Endothelial cell (in vitro differentiated cells): ENCODE data around the gene AGMAT. TPM values are rescaled to one million over a fixed set of nuclear protein-coding genes. Genes with fewer than 3 reads are reported as not detected.

Experiments used
- DNase-seq: peaks from one replicate; pipeline ENCODE4 v3.0.0; 2021; ENCODE audit warnings: low spot score
- H3K27ac Mint-ChIP-seq: one replicate; pipeline ENCODE4 v1.8.0; 2021; ENCODE audit warnings: mixed read lengths, inconsistent platforms; ENCODE audit not compliant: unreplicated experiment
- H3K27me3 Mint-ChIP-seq: one replicate; pipeline ENCODE4 v1.8.0; 2021; ENCODE audit warnings: mild to moderate bottlenecking, moderate library complexity, mixed read lengths, inconsistent platforms; ENCODE audit not compliant: unreplicated experiment
- H3K36me3 Mint-ChIP-seq: one replicate; pipeline ENCODE4 v1.8.0; 2021; ENCODE audit warnings: mild to moderate bottlenecking, low read depth, mixed read lengths, inconsistent platforms; ENCODE audit not compliant: unreplicated experiment
- H3K4me1 Mint-ChIP-seq: one replicate; pipeline ENCODE4 v1.8.0; 2021; ENCODE audit warnings: mild to moderate bottlenecking, mixed read lengths, inconsistent platforms; ENCODE audit not compliant: unreplicated experiment
- H3K4me3 Mint-ChIP-seq: one replicate; pipeline ENCODE4 v1.8.0; 2021; ENCODE audit warnings: mild to moderate bottlenecking, mixed read lengths, inconsistent platforms; ENCODE audit not compliant: unreplicated experiment
- H3K9me3 Mint-ChIP-seq: one replicate; pipeline ENCODE4 v1.8.0; 2021; ENCODE audit warnings: mixed read lengths, inconsistent platforms; ENCODE audit not compliant: unreplicated experiment
- total RNA-seq: library from RNA; stranded (reverse); fragmentation: NEBNext Ultra II Directional; extraction: Animal tissue kit (Norgen Biotek cat#: 25700); gene quantifications from one replicate; pipeline ENCODE4 v1.2.1, GENCODE V29; 2021; ENCODE audit not compliant: unreplicated experiment
- TF ChIP-seq, protein P1 (sequence below): fragments of 200-600 bp; sonication (generic); IDR thresholded peaks from one replicate; pipeline ENCODE4 v1.5.0; 2021; ENCODE audit warnings: antibody characterized with exemption; ENCODE audit not compliant: unreplicated experiment

Gene AGMAT
- total RNA-seq, 1 donor from 2014 or later: 0.18 TPM

GRCh38 chr1:15575549-15576150, 9.2 kb downstream of the AGMAT start:
- Mint-ChIP-seq H3K4me1 (peaks cover 4% of the 10 kb centered on the region), H3K9me3 (no peaks in the 10 kb centered on the region), H3K4me3 (no peak overlapping the region), H3K36me3 (no peaks in the 10 kb centered on the region), H3K27ac (no peak overlapping the region), H3K27me3 (peaks cover 5% of the 10 kb centered on the region)
- TF ChIP-seq, protein P1, sequence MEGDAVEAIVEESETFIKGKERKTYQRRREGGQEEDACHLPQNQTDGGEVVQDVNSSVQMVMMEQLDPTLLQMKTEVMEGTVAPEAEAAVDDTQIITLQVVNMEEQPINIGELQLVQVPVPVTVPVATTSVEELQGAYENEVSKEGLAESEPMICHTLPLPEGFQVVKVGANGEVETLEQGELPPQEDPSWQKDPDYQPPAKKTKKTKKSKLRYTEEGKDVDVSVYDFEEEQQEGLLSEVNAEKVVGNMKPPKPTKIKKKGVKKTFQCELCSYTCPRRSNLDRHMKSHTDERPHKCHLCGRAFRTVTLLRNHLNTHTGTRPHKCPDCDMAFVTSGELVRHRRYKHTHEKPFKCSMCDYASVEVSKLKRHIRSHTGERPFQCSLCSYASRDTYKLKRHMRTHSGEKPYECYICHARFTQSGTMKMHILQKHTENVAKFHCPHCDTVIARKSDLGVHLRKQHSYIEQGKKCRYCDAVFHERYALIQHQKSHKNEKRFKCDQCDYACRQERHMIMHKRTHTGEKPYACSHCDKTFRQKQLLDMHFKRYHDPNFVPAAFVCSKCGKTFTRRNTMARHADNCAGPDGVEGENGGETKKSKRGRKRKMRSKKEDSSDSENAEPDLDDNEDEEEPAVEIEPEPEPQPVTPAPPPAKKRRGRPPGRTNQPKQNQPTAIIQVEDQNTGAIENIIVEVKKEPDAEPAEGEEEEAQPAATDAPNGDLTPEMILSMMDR: no peak
- DNase-seq: no peak

DNA sequence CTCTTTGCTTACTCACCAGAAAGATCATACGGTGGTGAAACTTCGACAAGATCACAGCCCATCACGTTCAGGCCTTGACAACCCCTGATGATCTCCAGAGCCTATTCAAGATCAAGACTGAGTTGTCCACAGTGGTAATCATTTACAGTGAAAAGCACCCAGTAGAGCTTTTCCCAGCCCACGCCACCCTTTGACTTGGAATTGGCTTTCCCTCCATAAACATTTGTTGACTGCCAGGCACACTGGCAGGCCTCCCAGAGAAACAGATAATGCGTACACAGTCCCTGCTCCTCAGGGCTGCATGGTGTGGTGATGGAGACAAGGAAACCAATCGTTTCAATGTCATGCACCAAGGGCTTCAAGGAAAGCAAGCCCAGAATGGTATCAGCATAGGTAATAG, 10.1 kb downstream of the AGMAT start:
- Mint-ChIP-seq H3K4me3 (no peak overlapping the region), H3K36me3 (no peaks in the 10 kb centered on the region), H3K4me1 (peaks cover 4% of the 10 kb centered on the region), H3K27me3 (peaks cover 5% of the 10 kb centered on the region), H3K27ac (no peak overlapping the region), H3K9me3 (no peaks in the 10 kb centered on the region)
- DNase-seq: no peak
- TF ChIP-seq, protein P1: no peak

- Mint-ChIP-seq H3K36me3 (peaks cover 4% of the 10 kb centered on the region), H3K27me3 (peaks cover 4% of the 10 kb centered on the region), H3K4me3 (no peak overlapping the region), H3K9me3 (no peaks in the 10 kb centered on the region), H3K4me1 (no peaks in the 10 kb centered on the region), H3K27ac (no peak overlapping the region)
- TF ChIP-seq, protein P1: no peak
- DNase-seq: no peak
Measured at GRCh38 chr1:15573477-15573876, 11.4 kb downstream of the AGMAT start.

DNA sequence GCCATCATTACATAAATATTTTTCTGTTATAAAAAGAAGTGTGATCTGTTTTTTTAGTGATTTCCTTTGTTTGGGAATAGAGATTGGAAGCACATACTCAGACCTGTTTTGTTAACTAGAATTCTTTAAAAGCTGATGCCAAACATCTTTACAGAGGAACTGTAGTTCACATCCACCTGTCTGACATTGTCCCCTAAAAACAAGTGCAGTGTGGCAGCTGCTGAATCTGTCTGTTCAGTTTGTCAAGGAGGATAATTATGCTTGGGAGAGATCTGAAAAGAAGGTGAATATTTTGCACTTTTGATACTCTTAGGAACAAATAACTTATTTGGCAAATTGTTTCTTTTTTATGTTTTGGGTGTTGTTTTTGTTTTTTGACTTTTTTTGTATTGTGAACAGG, 13.6 kb downstream of the AGMAT start:
- Mint-ChIP-seq H3K36me3 (peaks cover 9% of the 10 kb centered on the region), H3K27ac (no peak overlapping the region), H3K4me3 (no peak overlapping the region)

GRCh38 chr1:15570861-15571260, 14.0 kb downstream of the AGMAT start:
- peaks cover 13% of the 10 kb centered on the region for H3K36me3 Mint-ChIP-seq
- no peak overlapping the region for H3K27ac Mint-ChIP-seq
- H3K4me3 Mint-ChIP-seq: no peak overlapping the region
- H3K27me3 Mint-ChIP-seq: peaks cover 6% of the 10 kb centered on the region
- TF ChIP-seq, protein P1: no peak
- peaks cover 11% of the 10 kb centered on the region for H3K4me1 Mint-ChIP-seq
- no peaks in the 10 kb centered on the region for H3K9me3 Mint-ChIP-seq
- DNase-seq: no peak

More for the DNA sequence above, 13.6 kb downstream of the AGMAT start:
- H3K4me1 Mint-ChIP-seq: peaks cover 11% of the 10 kb centered on the region
- peaks cover 6% of the 10 kb centered on the region for H3K27me3 Mint-ChIP-seq
- no peaks in the 10 kb centered on the region for H3K9me3 Mint-ChIP-seq
- no peak for DNase-seq
- TF ChIP-seq, protein P1: no peak
